ENCODE data around the gene BRICD5.

DNA sequence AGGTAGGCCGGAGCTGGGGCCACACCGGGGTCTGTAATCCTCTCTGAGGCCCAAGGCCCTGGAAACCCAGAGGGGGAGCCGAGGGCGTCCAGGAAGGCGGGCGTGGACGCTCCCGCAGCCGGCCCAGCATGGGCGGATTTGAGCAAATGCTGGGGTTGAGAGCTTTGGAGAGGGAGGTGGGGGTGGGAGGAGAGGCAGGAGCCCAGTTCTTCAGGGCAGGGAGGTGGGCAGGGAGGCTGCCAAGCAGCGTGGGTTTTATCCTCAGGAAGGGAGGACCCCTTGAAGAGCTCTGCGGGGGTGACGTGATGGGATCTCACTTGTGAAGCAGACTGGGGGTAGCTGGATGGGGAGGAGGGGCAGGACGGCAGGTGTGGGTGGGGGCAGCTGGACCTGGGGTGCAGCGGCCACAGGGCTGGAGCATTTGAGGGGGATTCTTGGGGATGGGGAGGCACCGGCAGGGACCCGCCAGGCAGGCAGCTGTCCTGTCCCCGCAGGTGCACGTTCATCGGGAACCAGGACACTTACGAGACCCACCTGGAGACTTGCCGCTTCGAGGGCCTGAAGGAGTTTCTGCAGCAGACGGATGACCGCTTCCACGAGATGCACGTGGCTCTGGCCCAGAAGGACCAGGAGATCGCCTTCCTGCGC, 37.9 kb downstream of the BRICD5 start:
- TF ChIP-seq, protein P1, sequence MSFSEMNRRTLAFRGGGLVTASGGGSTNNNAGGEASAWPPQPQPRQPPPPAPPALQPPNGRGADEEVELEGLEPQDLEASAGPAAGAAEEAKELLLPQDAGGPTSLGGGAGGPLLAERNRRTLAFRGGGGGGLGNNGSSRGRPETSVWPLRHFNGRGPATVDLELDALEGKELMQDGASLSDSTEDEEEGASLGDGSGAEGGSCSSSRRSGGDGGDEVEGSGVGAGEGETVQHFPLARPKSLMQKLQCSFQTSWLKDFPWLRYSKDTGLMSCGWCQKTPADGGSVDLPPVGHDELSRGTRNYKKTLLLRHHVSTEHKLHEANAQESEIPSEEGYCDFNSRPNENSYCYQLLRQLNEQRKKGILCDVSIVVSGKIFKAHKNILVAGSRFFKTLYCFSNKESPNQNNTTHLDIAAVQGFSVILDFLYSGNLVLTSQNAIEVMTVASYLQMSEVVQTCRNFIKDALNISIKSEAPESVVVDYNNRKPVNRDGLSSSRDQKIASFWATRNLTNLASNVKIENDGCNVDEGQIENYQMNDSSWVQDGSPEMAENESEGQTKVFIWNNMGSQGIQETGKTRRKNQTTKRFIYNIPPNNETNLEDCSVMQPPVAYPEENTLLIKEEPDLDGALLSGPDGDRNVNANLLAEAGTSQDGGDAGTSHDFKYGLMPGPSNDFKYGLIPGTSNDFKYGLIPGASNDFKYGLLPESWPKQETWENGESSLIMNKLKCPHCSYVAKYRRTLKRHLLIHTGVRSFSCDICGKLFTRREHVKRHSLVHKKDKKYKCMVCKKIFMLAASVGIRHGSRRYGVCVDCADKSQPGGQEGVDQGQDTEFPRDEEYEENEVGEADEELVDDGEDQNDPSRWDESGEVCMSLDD (tag by site-specific recombination; IDR thresholded peaks at IDR 0.05), result no peak
- TF ChIP-seq ZFP41 (tag by site-specific recombination; IDR thresholded peaks at IDR 0.05; ENCODE audit: borderline replicate concordance) (no peak), ZSCAN23 (tag by site-specific recombination; IDR thresholded peaks at IDR 0.05) (no peak), ZNF48 (tag by site-specific recombination; IDR thresholded peaks at IDR 0.05) (no peak)
- TF ChIP-seq, protein P2, sequence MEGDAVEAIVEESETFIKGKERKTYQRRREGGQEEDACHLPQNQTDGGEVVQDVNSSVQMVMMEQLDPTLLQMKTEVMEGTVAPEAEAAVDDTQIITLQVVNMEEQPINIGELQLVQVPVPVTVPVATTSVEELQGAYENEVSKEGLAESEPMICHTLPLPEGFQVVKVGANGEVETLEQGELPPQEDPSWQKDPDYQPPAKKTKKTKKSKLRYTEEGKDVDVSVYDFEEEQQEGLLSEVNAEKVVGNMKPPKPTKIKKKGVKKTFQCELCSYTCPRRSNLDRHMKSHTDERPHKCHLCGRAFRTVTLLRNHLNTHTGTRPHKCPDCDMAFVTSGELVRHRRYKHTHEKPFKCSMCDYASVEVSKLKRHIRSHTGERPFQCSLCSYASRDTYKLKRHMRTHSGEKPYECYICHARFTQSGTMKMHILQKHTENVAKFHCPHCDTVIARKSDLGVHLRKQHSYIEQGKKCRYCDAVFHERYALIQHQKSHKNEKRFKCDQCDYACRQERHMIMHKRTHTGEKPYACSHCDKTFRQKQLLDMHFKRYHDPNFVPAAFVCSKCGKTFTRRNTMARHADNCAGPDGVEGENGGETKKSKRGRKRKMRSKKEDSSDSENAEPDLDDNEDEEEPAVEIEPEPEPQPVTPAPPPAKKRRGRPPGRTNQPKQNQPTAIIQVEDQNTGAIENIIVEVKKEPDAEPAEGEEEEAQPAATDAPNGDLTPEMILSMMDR (tag by site-specific recombination; IDR thresholded peaks at IDR 0.05), result no peak
